OCI-LY1 (cell line): ENCODE results near the gene LEF1.
A peak's percentile ranks its signal among the peaks of the same experiment; 100 is the strongest.

Experiments used
- H2AFZ ChIP-seq: fragments of 200-600 bp; sonication (generic), shearing (Covaris generic); 2 replicates; pipeline ENCODE4 v1.6.0; 2014; ENCODE audit warnings: antibody characterized with exemption, mild to moderate bottlenecking, low read length
- H3F3A ChIP-seq: fragments of 200-600 bp; sonication (generic), shearing (Covaris generic); 2 replicates; pipeline ENCODE4 v1.6.0; 2014; ENCODE audit warnings: mild to moderate bottlenecking, antibody characterized with exemption, low read length, moderate library complexity; ENCODE audit not compliant: insufficient read depth
- H3K27ac ChIP-seq: fragments of 200-600 bp; sonication (generic); 2 replicates; pipeline ENCODE4 v1.5.1; 2014; ENCODE audit warnings: low read length, mixed run types, mild to moderate bottlenecking, low read depth; ENCODE audit not compliant: poor library complexity, severe bottlenecking
- H3K27me3 ChIP-seq: fragments of 200-600 bp; sonication (generic); 2 replicates; pipeline ENCODE4 v1.6.0; 2014; ENCODE audit warnings: antibody characterized with exemption, mild to moderate bottlenecking, low read length, moderate library complexity; ENCODE audit not compliant: insufficient read depth
- H3K36me3 ChIP-seq: fragments of 200-600 bp; sonication (generic); 2 replicates; pipeline ENCODE4 v1.6.1; 2014; ENCODE audit warnings: mild to moderate bottlenecking, antibody characterized with exemption, low read length, moderate library complexity, mixed read lengths; ENCODE audit not compliant: insufficient read depth
- H3K4me1 ChIP-seq: fragments of 200-600 bp; sonication (generic); 2 replicates; pipeline ENCODE4 v1.5.1; 2014; ENCODE audit warnings: mild to moderate bottlenecking, low read length, moderate library complexity; ENCODE audit not compliant: insufficient read depth, severe bottlenecking
- H3K4me2 ChIP-seq: fragments of 200-600 bp; sonication (generic), shearing (Covaris generic); 2 replicates; pipeline ENCODE4 v1.6.1; 2014; ENCODE audit warnings: low read length
- H3K4me3 ChIP-seq: fragments of 200-600 bp; sonication (generic); 2 replicates; pipeline ENCODE4 v1.5.1; 2014; ENCODE audit warnings: low read length, low read depth, mild to moderate bottlenecking, mixed read lengths; ENCODE audit not compliant: poor library complexity, severe bottlenecking
- H3K79me2 ChIP-seq: fragments of 200-600 bp; shearing (Covaris generic); 2 replicates; pipeline ENCODE4 v1.6.1; 2016; ENCODE audit warnings: mixed run types, low read length, mixed read lengths; ENCODE audit not compliant: insufficient read depth
- H3K9ac ChIP-seq: fragments of 200-600 bp; sonication (generic), shearing (Covaris generic); 2 replicates; pipeline ENCODE4 v1.6.1; 2014; ENCODE audit warnings: mild to moderate bottlenecking, low read length, mixed read lengths
- H3K9me2 ChIP-seq: fragments of 200-600 bp; sonication (generic), shearing (Covaris generic); 2 replicates; pipeline ENCODE4 v1.6.1; 2014; ENCODE audit warnings: low read depth, mild to moderate bottlenecking, low read length, mixed read lengths
- H3K9me3 ChIP-seq: fragments of 200-600 bp; shearing (Covaris generic); 2 replicates; pipeline ENCODE4 v1.6.1; 2014; ENCODE audit warnings: low read length, mixed read lengths
- H4K20me1 ChIP-seq: fragments of 200-600 bp; sonication (generic), shearing (Covaris generic); 2 replicates; pipeline ENCODE4 v1.6.0; 2016; ENCODE audit warnings: mild to moderate bottlenecking, low read length; ENCODE audit not compliant: insufficient read depth
- EZH2 ChIP-seq: fragments of 200-600 bp; sonication (generic), shearing (Covaris generic); IDR thresholded peaks from 2 replicates; pipeline ENCODE4 v1.8.0; 2017; ENCODE audit warnings: borderline replicate concordance, mixed run types, mild to moderate bottlenecking, antibody characterized with exemption, low read length, moderate library complexity, mixed read lengths
- TF ChIP-seq, protein P1 (sequence below): fragments of 200-600 bp; sonication (generic), shearing (Covaris generic); IDR thresholded peaks from 2 replicates; pipeline ENCODE4 v1.5.1; 2017; ENCODE audit warnings: mild to moderate bottlenecking, antibody characterized with exemption, low read length, moderate library complexity, mixed read lengths

Gene LEF1

GRCh38 chr4:108054025-108054638 lies 114.6 kb downstream of the LEF1 start:
- Histone ChIP-seq H3K27ac (peak overlapping the region; percentile 43), H3K4me2 (no peak overlapping the region)

DNA sequence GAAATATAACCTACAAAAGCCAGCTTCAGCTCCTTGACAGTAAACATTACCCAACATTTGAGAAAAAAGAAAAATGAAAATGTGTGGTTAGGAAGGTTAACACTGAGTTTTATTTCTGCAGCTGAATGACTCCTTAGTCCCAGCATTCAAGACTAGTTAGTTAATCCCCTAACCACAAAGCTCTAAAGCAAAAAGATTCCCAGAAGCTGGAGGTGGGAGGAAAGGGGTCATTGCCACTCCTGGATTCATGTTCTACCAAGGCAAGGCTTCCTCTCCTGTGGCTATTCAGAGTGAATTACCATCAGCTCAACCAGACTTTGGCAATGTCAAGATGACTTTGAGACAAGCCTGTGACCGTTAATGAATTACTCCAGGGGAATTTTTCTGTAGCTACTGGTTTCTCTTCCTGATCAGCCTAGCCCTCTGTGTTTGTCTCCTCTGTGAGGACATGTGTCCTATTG lies 115.5 kb downstream of the LEF1 start:
- H2AFZ ChIP-seq = no peak overlapping the region
- TF ChIP-seq EZH2 = no peak
- TF ChIP-seq, protein P1, sequence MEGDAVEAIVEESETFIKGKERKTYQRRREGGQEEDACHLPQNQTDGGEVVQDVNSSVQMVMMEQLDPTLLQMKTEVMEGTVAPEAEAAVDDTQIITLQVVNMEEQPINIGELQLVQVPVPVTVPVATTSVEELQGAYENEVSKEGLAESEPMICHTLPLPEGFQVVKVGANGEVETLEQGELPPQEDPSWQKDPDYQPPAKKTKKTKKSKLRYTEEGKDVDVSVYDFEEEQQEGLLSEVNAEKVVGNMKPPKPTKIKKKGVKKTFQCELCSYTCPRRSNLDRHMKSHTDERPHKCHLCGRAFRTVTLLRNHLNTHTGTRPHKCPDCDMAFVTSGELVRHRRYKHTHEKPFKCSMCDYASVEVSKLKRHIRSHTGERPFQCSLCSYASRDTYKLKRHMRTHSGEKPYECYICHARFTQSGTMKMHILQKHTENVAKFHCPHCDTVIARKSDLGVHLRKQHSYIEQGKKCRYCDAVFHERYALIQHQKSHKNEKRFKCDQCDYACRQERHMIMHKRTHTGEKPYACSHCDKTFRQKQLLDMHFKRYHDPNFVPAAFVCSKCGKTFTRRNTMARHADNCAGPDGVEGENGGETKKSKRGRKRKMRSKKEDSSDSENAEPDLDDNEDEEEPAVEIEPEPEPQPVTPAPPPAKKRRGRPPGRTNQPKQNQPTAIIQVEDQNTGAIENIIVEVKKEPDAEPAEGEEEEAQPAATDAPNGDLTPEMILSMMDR = no peak
- H4K20me1 ChIP-seq = no peaks in the 10 kb centered on the region
- no peak overlapping the region for H3K9ac ChIP-seq
- H3K27me3 ChIP-seq = no peaks in the 10 kb centered on the region
- no peak overlapping the region for H3K4me2 ChIP-seq
- peaks cover 90% of the 10 kb centered on the region for H3K36me3 ChIP-seq
- no peaks in the 10 kb centered on the region for H3K9me3 ChIP-seq
- H3F3A ChIP-seq = no peaks in the 10 kb centered on the region
- H3K79me2 ChIP-seq = no peaks in the 10 kb centered on the region
- peaks cover 9% of the 10 kb centered on the region for H3K4me1 ChIP-seq
- no peaks in the 10 kb centered on the region for H3K9me2 ChIP-seq
- H3K4me3 ChIP-seq = no peak overlapping the region
- peak overlapping the region; percentile 43 for H3K27ac ChIP-seq

More at GRCh38 chr4:108054025-108054638, 114.6 kb downstream of the LEF1 start:
- H3K9me2 ChIP-seq = no peaks in the 10 kb centered on the region
- no peak overlapping the region for H2AFZ ChIP-seq
- H3K4me3 ChIP-seq = no peak overlapping the region
- no peaks in the 10 kb centered on the region for H3K9me3 ChIP-seq
- no peak overlapping the region for H3K9ac ChIP-seq
- peaks cover 9% of the 10 kb centered on the region for H3K4me1 ChIP-seq
- H4K20me1 ChIP-seq = no peaks in the 10 kb centered on the region
- no peaks in the 10 kb centered on the region for H3K27me3 ChIP-seq
- no peaks in the 10 kb centered on the region for H3F3A ChIP-seq
- H3K36me3 ChIP-seq = peaks cover 90% of the 10 kb centered on the region
- TF ChIP-seq, protein P1 = no peak
- TF ChIP-seq EZH2 = no peak
- no peaks in the 10 kb centered on the region for H3K79me2 ChIP-seq

GRCh38 chr4:108052558-108053120 lies 116.1 kb downstream of the LEF1 start:
- Histone ChIP-seq H3K9ac (no peak overlapping the region), H3K9me3 (no peaks in the 10 kb centered on the region), H2AFZ (no peak overlapping the region), H3K79me2 (no peaks in the 10 kb centered on the region), H3K36me3 (peaks cover 95% of the 10 kb centered on the region), H3K27ac (peak overlapping the region; percentile 43), H3K4me1 (peaks cover 10% of the 10 kb centered on the region), H3K27me3 (no peaks in the 10 kb centered on the region), H4K20me1 (no peaks in the 10 kb centered on the region), H3K4me2 (no peak overlapping the region), H3K4me3 (no peak overlapping the region), H3F3A (no peaks in the 10 kb centered on the region), H3K9me2 (no peaks in the 10 kb centered on the region)
- TF ChIP-seq, protein P1 = no peak
- no peak for TF ChIP-seq EZH2
